K562 (cell line): ENCODE results near the gene SLAMF6. TPM values are rescaled to one million over a fixed set of nuclear protein-coding genes. Genes with fewer than 3 reads are reported as not detected.
"Not testable (repeated sequence)": the region's sequence is repeated elsewhere in the genome, so short reads cannot be mapped to it uniquely, and the experiment has no call there.

ENCODE experiments used
- ATAC-seq: fragments of 200-7000 bp; cut with Tn5 transposase; 3 replicates; pipeline ENCODE4 v1.9.1; 2020; ENCODE audit warnings: moderate library complexity
- BruUV-seq: library from RNA; stranded (reverse); fragments of 400-500 nt; replicated peaks from 2 replicates; lab custom pipeline; 2021; lab: Mats Ljungman, UMichigan
- CTCF ChIA-PET: fragments of 300-600 bp; formaldehyde crosslinking; extraction: SDS; loops from one replicate; lab custom pipeline; 2021; ENCODE audit warnings: low intra/inter-chr PET ratio; lab: Yijun Ruan, JAX
- POLR2A ChIA-PET: fragments of 300-600, 350-650 bp; sonication (Branson Sonifier 250); formaldehyde crosslinking; extraction: SDS; loops from one replicate; lab custom pipeline; 2021; ENCODE audit warnings: antibody characterized with exemption, inconsistent platforms; lab: Yijun Ruan, JAX
- DNase-seq, 4 experiments: peaks; one replicate each; pipeline versions ENCODE4 v3.0.0 to v3.0.0-alpha.2; 2011 to 2018; ENCODE audit warnings: low spot score in 3 of 4, mixed read lengths in 3 of 4; ENCODE audit errors: extremely low read depth in 1 of 4
- FAIRE-seq: peaks from 2 replicates; lab custom pipeline; 2011; peaks lifted over from hg19 to GRCh38; lab: Jason Lieb, UNC
- H2AFZ ChIP-seq: 2 replicates; pipeline ENCODE4 v1.6.0; 2011; ENCODE audit warnings: low read depth, low read length, control low read depth, inconsistent platforms
- H3K27ac ChIP-seq: fragments of 200-600 bp; 3 replicates; pipeline ENCODE4 v1.8.0; 2011; ENCODE audit warnings: low read depth, mild to moderate bottlenecking, control low read depth, inconsistent platforms, low read length, moderate library complexity, mixed read lengths; ENCODE audit errors: extremely low read depth
- H3K27me3 ChIP-seq, 2 experiments: fragments of 300-600 bp in 1 of 2; 2 replicates in 1 of 2; 3 replicates in 1 of 2; pipeline versions ENCODE4 v1.6.0 to v1.8.0; 2011; ENCODE audit warnings: inconsistent platforms in 2 of 2, low read length in 2 of 2, mild to moderate bottlenecking in 1 of 2, mixed read lengths in 1 of 2, moderate library complexity in 1 of 2; ENCODE audit not compliant: control insufficient read depth in 2 of 2, insufficient read depth in 2 of 2
- H3K36me3 ChIP-seq: fragments of 300-600 bp; 3 replicates; pipeline ENCODE4 v1.8.0; 2011; ENCODE audit warnings: mild to moderate bottlenecking, low read length, inconsistent platforms; ENCODE audit not compliant: control insufficient read depth, insufficient read depth
- H3K4me1 ChIP-seq, 2 experiments: fragments of 200-600 bp in 1 of 2; replicated peaks in 1 of 2; 2 replicates in 1 of 2; 3 replicates in 1 of 2; pipeline versions ENCODE4 v1.5.1 to v1.8.0; 2011; ENCODE audit warnings: inconsistent platforms in 2 of 2, low read length in 2 of 2, mild to moderate bottlenecking in 1 of 2, mixed read lengths in 1 of 2, moderate library complexity in 1 of 2; ENCODE audit not compliant: control insufficient read depth in 2 of 2, insufficient read depth in 2 of 2
- H3K4me2 ChIP-seq: 2 replicates; pipeline ENCODE4 v1.6.1; 2011; ENCODE audit warnings: low read length, control low read depth, inconsistent platforms, mixed read lengths; ENCODE audit not compliant: insufficient read depth
- H3K4me3 ChIP-seq: fragments of 200-600 bp; sonication (generic), shearing (Covaris generic); 2 replicates; pipeline ENCODE4 v1.5.1; 2016; ENCODE audit warnings: control low read depth, inconsistent platforms
- H3K79me2 ChIP-seq: fragments of 200-600 bp; 3 replicates; pipeline ENCODE4 v1.8.0; 2011; ENCODE audit warnings: low read length, inconsistent platforms; ENCODE audit not compliant: control insufficient read depth, insufficient read depth
- H3K9ac ChIP-seq, 2 experiments: 2 replicates each; pipeline versions ENCODE4 v1.6.0 to v1.6.1; 2011; ENCODE audit warnings: low read depth in 2 of 2, low read length in 2 of 2, control low read depth in 1 of 2, inconsistent platforms in 1 of 2, mild to moderate bottlenecking in 1 of 2, mixed read lengths in 1 of 2; ENCODE audit not compliant: insufficient read depth in 1 of 2
- H3K9me1 ChIP-seq: one replicate; pipeline ENCODE4 v1.6.0; 2011; ENCODE audit warnings: inconsistent platforms, mild to moderate bottlenecking, low read length, moderate library complexity; ENCODE audit not compliant: control insufficient read depth, insufficient read depth
- H3K9me3 ChIP-seq: replicated peaks from 2 replicates; pipeline ENCODE4 v1.5.1; 2011; ENCODE audit warnings: low read depth, low read length, inconsistent platforms; ENCODE audit not compliant: control insufficient read depth, insufficient read depth
- H4K20me1 ChIP-seq: replicated peaks from 2 replicates; pipeline ENCODE4 v1.6.1; 2011; ENCODE audit warnings: low read length, inconsistent platforms, mixed read lengths; ENCODE audit not compliant: control insufficient read depth, insufficient read depth
- PRDM10 ChIP-seq: fragments of 450-650 bp; IDR thresholded peaks from 2 replicates; pipeline ENCODE4 v1.6.1; 2018; ENCODE audit not compliant: partially characterized antibody
- WGBS: fragments of 100-300 bp; shearing (Covaris generic); methylation state at CpG from one replicate; pipeline ENCODE4 v1.1.6; 2016; ENCODE audit warnings: low coverage, mixed read lengths; ENCODE audit not compliant: insufficient coverage; ENCODE audit errors: missing lambda C conversion rate; 5-methylcytosine and 5-hydroxymethylcytosine counted together
- in situ Hi-C: fragments of 300-500 bp; cut with MboI; formaldehyde crosslinking; loops from 4 replicates; pipeline ENCODE4 v1.15.0; 2018; ENCODE audit warnings: inconsistent platforms, mixed read lengths
- intact Hi-C: fragments of 100-400 bp; cut with micrococcal nuclease; formaldehyde crosslinking; loops from 2 replicates; pipeline ENCODE4 v1.14.2; 2022
- polyA plus RNA-seq, 8 experiments: library from polyadenylated mRNA; depleted of rRNA in 4 of 8; stranded (reverse) in 5 of 8; unstranded in 3 of 8; fragments of >200 nt; fragmentation: Nextera tagmentation in 2 of 8; fragmentation: Illumina TruSeq in 1 of 8; extraction: Ambion mirVana in 2 of 8; extraction: Trizol in 1 of 8; gene quantifications; 2 replicates each; pipeline versions ENCODE4 v1.2.1 to v1.2.3, GENCODE V29; 2011 to 2014; ENCODE audit warnings: inconsistent platforms in 1 of 8, missing spikeins in 1 of 8
- total RNA-seq, 7 experiments: library from RNA; depleted of rRNA in 6 of 7; stranded (reverse); fragments of >200 nt in 6 of 7; fragmentation: Illumina TruSeq in 2 of 7; extraction: Trizol in 2 of 7; gene quantifications; 2 replicates each; pipeline versions ENCODE4 v1.2.1 to v1.2.3, GENCODE V29; 2011 to 2021; ENCODE audit warnings: low replicate concordance in 1 of 7

SLAMF6 gene
- total and polyA plus RNA-seq, 9 of the 15 experiments (the other 6 are each of a cell fraction or from before 2014, with no cell fraction given), result 0.56 to 4.8 (median 1.1) TPM

GRCh38 chr1:160531809-160532556, 8.9 kb upstream of the SLAMF6 start:
- CTCF ChIA-PET, BruUV-seq, in situ Hi-C loops: not testable (repeated sequence)

GRCh38 chr1:160529401-160529952, 6.4 kb upstream of the SLAMF6 start:
- H3K4me1 ChIP-seq, CTCF ChIA-PET, H3K4me3 ChIP-seq: not testable (repeated sequence)
- WGBS, result 79% methylated on average over 7 of the region's 7 CpGs
- TF ChIP-seq PRDM10, result peak; percentile 32
- TF ChIP-seq, all 486 proteins: peak for 1; not testable (repeated sequence) for 485
- intact Hi-C loops, H4K20me1 ChIP-seq, H3K27me3 ChIP-seq, DNase-seq, H3K27ac ChIP-seq, H3K4me2 ChIP-seq, ATAC-seq, H3K36me3 ChIP-seq, H2AFZ ChIP-seq, H3K9me3 ChIP-seq, H3K9ac ChIP-seq, BruUV-seq, H3K9me1 ChIP-seq, H3K79me2 ChIP-seq, FAIRE-seq, in situ Hi-C loops: not testable (repeated sequence)
- POLR2A ChIA-PET, result interaction anchor here (2.5 kb wide), 1 partner anchor 11 kb away, joined by 15 read pairs; no protein-coding TSS in a partner anchor

More at GRCh38 chr1:160531809-160532556, 8.9 kb upstream of the SLAMF6 start:
- DNase-seq, H3K9me1 ChIP-seq, H2AFZ ChIP-seq, H3K36me3 ChIP-seq, POLR2A ChIA-PET, H3K27me3 ChIP-seq, H4K20me1 ChIP-seq, H3K79me2 ChIP-seq, H3K9ac ChIP-seq, H3K4me2 ChIP-seq, H3K4me3 ChIP-seq, intact Hi-C loops, H3K27ac ChIP-seq, H3K4me1 ChIP-seq, ATAC-seq, FAIRE-seq: not testable (repeated sequence)
- peaks cover 24% of the 10 kb centered on the region for H3K9me3 ChIP-seq
- 88% methylated on average over 17 of the region's 29 CpGs for WGBS
